ENCODE results near the gene HIPK2. TPM values are rescaled to one million over a fixed set of nuclear protein-coding genes. Genes with fewer than 3 reads are reported as not detected.
A peak's percentile ranks its signal among the peaks of the same experiment; 100 is the strongest.

HIPK2 gene
- 45.1 and 46.4 TPM in 2 replicates for total RNA-seq

- DNase-seq (ENCODE audit: low read depth) = no peak
- peak within 1 kb of the TSS; percentile 84 for H3K4me3 ChIP-seq (ENCODE audit: low read depth, low read length)
- no peak for TF ChIP-seq CTCF (conservative IDR thresholded peaks at IDR 0.05; ENCODE audit: low read depth, low read length)
These were observed at the start of gene HIPK2 for GRCh38 chr7:139777948-139778841. Gene HIPK2, minus strand, starts transcription at chr7:139777998. Its CDS starts 375 bp downstream, at chr7:139777623.

- H3K4me3 ChIP-seq (ENCODE audit: low read depth, low read length) = no peak overlapping the region
- peak; percentile 31 for TF ChIP-seq CTCF (conservative IDR thresholded peaks at IDR 0.05; ENCODE audit: low read depth, low read length)
- DNase-seq (ENCODE audit: low read depth) = no peak
These were observed 49.2 kb upstream of the HIPK2 start for GRCh38 chr7:139827042-139827441.

GRCh38 chr7:139825666-139826290, 48.0 kb upstream of the HIPK2 start:
- TF ChIP-seq CTCF (conservative IDR thresholded peaks at IDR 0.05; ENCODE audit: low read depth, low read length) = no peak
- no peak overlapping the region for H3K4me3 ChIP-seq (ENCODE audit: low read depth, low read length)
- DNase-seq (ENCODE audit: low read depth) = no peak

GRCh38 chr7:139823959-139824521, 46.2 kb upstream of the HIPK2 start:
- DNase-seq (ENCODE audit: low read depth) = no peak
- H3K4me3 ChIP-seq (ENCODE audit: low read depth, low read length) = no peak overlapping the region
- TF ChIP-seq CTCF (conservative IDR thresholded peaks at IDR 0.05; ENCODE audit: low read depth, low read length) = no peak

- no peak for DNase-seq (ENCODE audit: low read depth)
- no peak for TF ChIP-seq CTCF (conservative IDR thresholded peaks at IDR 0.05; ENCODE audit: low read depth, low read length)
- H3K4me3 ChIP-seq (ENCODE audit: low read depth, low read length) = no peak overlapping the region
These were observed 45.1 kb upstream of the HIPK2 start for GRCh38 chr7:139822855-139823254.

GRCh38 chr7:139821349-139822105, 43.7 kb upstream of the HIPK2 start:
- no peak for DNase-seq (ENCODE audit: low read depth)
- no peak for TF ChIP-seq CTCF (conservative IDR thresholded peaks at IDR 0.05; ENCODE audit: low read depth, low read length)
- no peak overlapping the region for H3K4me3 ChIP-seq (ENCODE audit: low read depth, low read length)

Data from epithelial cell of proximal tubule (primary cell).